Stimulated activated CD4-positive, alpha-beta T cell treated with anti-CD3 and anti-CD28 coated beads, Interleukin-1b, Interleukin-23, amount 100 ng/mL, for 1 hour (primary cell): ENCODE results near the gene ZNF772.
"Not testable (repeated sequence)": the region's sequence is repeated elsewhere in the genome, so short reads cannot be mapped to it uniquely, and the experiment has no call there.

Source experiments
- DNase-seq, 2 donors: peaks; one replicate each; pipeline ENCODE4 v3.0.0-alpha.2; 2020; ENCODE audit warnings: low read depth in 2 of 2

Gene ZNF772

DNA sequence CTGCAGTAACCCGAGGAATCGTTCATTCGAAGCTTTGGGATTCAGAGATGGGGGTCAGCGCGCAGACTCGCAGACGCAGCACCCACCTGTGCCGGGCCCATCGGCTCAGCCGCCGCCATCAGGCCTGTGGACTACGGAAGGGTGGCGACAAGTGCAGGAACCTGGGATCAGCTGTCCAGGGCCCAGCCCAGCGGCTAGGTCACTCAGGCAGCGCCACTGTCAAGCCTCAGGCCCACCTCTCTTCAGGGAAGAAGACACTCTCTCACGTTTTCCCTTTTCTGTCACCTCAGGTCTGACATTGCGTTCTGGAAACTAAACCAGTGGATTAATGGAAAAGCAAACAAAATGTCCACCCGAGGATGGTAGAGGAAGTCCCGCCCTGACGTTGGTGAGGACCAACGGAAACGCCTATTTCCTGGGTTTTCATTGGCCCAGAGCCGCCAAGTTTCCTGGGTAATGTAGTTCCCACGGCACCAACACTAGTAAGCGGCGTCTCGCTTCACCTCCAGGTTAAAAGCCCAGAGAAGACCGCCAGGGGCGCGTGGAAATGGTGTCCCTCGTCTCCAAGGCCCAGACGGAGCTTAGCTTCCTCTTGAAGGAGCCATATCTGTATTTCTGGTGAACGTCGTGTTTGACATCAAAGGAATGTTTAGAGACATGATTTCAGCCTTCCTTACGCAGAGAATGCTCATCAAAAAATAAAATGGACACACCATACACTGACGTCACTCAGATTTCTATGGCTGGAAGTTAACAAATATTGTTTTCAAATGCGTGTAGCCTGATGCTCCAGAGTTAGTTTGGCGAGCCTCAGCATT lies at the start of gene ZNF772:
TSS of gene ZNF772 (minus strand) at position 376 of the 818 bp plus-strand sequence. CDS start at position 119, 257 bp downstream.
- peak; percentile 61 to 73 for DNase-seq

DNA sequence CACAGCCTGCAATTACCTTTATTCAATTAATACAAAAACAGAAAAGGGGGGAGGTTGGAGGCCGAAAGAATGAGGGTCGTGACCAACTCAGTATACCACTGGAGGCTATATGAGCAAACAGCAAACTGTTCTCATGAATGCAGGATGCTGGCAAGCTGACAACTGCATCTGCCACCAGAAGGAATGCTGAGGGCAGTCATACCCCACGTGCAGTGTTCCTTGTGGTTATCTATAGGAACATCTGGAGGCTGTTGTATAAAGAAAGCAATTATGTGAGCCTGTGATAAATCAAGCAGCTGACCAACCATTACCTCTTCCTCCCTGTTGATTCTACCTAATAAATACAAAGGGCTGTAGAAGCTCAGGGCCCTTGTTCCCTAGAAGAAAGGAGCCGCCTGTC lies 40.7 kb upstream of the ZNF772 start:
- not testable (repeated sequence) for DNase-seq

DNA sequence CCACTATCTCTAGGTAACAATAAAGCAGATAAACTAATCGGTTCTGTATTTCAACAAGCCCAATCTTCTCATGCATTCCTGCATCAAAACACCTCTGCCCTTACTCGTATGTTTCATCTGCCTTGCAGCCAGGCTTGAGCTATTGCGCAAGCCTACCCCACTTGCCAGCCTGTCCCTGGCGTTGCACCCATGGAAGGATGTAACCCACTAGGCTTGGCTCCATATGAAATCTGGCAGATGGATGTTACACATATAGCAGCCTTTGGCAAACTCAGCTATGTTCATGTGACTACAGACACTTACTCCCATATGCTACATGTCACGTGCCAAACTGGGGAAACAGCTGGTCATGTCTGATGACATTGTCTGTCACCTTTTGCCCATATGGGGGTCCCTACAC lies 37.9 kb upstream of the ZNF772 start:
- no peak for DNase-seq

DNA sequence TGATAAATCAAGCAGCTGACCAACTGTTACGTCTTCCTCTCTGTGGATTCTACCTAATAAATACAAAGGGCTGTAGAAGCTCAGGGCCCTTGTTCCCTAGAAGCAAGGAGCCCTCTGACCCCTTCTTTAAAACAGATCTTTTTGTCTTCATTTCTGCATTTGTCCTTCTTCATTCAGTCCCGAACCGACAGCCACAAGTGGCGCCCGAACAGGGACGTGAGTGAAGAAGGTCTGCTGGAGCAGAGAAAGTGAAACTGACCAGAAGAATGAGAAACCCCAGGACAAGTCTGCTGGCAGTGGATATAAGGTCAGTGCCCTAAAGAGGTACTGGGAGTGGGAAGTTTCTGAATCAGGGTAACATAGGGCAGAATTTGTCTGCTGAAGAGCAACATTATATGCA lies 35.5 kb upstream of the ZNF772 start:
- DNase-seq = no peak

DNA sequence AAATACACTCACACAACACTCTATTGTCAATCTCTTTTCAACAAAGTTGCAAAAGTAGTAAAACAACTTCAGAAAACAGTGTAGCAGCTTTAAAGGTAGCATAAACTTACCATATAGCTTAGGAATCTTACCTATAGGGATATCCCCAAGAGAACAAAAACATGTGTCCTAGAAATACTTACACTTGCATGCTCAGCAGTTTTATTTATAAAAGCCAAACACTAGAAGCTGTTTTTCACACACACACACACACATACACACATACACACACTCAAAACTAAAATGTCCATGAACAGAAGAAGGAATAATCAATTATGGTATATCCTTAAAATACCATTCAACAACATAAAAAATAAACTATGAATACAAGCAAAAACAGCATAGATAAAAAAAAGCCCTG lies 34.1 kb upstream of the ZNF772 start:
- DNase-seq = no peak

- DNase-seq = no peak
Measured at GRCh38 chr19:57506163-57506562, 28.8 kb upstream of the ZNF772 start.

DNA sequence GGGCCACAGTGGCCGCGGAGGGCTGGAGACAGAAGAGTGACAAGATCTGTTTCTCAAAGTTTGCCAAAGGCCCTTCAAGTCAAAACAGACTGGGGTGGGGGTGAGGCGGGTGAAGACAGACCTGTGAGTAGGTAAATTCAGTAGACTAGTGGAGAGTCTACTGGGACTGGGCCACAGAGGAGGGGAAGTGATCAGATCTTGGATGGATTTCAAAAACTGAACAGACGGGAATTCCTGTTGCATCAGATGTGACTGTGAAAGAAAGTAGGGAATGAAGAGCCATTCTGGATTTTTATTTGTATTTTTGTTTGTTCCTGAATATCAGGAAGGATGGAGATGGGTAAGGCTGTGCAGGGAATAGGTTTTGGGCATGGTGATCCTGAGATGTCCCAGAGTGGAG lies 23.0 kb upstream of the ZNF772 start:
- not testable (repeated sequence) for DNase-seq

DNA sequence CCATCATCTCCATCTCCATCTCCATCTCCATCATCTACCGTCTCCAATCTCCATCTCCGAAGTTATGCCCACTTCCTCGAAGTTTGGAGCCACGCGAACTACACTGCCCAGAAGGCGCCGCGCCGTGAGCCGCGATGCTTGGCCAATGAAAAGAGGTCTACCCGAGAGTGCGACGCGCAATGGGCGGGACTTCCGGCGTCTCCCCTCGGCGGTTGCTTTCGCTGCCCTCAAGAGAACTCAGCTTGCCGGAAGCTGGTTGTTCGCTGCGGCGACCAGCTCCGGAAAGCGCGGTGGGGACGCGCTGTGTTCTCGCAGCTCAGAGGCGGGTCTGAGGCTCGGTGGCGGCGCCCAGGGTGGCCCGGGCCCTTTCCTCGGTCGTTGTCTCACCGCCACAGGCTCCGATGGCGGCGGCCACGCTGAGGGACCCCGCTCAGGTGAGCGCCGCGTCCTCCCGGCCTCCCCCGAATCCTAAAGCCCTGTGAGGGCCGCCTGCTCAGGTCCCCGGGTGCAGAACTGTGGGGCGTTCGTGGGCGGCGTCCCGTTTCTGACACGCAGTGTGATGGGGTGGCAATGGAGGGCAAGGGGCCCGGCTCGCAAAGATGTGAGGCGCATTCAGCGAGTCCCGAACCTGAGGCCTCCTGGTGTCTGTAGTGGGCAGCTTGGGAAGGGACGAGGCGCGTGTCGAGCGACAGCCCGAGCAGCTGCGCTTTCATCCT lies 22.5 kb upstream of the ZNF772 start, which contains the start of gene ZNF773:
TSS of gene ZNF773 (plus strand) at position 259 of the 716 bp plus-strand sequence. CDS start at position 402, 143 bp downstream.
- peak; percentile 86 to 88 for DNase-seq

- not testable (repeated sequence) for DNase-seq
Measured at GRCh38 chr19:57499332-57499679, 21.9 kb upstream of the ZNF772 start.

DNA sequence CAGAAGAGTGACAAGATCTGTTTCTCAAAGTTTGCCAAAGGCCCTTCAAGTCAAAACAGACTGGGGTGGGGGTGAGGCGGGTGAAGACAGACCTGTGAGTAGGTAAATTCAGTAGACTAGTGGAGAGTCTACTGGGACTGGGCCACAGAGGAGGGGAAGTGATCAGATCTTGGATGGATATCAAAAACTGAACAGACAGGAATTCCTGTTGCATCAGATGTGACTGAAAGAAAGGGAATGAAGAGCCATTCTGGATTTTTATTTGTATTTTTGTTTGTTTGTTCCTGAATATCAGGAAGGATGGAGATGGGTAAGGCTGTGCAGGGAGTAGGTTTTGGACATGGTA lies 10.9 kb upstream of the ZNF772 start:
- DNase-seq = not testable (repeated sequence)

DNA sequence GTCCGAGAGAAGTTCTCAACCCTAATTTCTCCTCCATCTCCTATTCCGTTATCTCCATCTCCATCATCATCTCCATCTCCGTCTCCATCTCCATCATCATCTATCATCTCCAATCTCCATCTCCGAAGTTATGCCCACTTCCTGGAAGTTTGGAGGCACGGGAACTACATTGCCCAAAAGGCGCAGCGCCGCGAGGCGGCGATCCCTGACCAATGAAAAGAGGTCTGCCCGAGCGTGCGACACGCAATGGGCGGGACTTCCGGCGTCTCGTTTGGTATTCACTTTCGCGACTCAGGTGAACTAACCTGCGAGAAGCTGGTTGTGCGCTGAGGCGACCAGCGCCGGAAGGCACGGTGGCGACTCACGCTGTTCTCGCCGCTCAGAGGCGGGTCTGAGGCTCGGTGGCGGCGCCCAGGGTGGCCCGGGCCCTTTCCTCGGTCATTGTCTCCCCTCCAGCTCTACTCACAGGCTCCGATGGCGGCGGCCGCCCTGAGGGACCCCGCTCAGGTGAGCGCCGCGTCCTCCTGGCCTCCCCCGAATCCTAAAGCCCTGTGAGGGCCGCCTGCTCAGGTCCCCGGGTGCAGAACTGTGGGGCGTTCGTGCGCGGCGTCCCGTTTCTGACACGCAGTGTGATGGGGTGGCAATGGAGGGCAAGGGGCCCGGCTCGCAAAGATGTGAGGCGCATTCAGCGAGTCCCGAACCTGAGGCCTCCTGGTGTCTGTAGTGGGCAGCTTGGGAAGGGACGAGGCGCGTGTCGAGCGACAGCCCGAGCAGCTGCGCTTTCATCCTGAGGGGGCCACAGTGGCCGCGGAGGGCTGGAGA lies 10.3 kb upstream of the ZNF772 start, which contains the start of gene ZNF419:
TSS of gene ZNF419 (plus strand) at position 274 of the 822 bp plus-strand sequence. CDS start at position 475, 201 bp downstream.
- peak; percentile 84 to 87 for DNase-seq

GRCh38 chr19:57473646-57474045 lies 3.7 kb downstream of the ZNF772 start:
- no peak for DNase-seq

DNA sequence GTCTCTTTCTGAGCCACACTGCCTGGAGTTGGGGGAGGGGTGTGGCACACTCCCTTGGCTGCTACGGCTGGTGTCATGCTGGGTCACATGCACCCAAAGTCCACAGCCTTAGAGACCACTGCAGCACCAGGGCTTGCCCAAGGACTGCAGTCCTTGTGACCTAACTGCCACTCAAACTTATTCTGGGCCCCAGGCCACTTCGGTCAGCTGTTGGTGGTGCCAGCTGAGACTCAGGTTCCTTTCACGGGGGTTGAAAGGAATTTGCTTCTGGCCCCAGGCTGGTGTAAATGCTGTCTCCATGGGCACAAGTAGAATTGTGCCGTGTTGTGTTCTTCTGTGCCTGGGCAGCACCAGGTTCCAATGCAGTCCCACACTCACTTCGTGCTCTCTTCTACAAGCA lies 10.9 kb downstream of the ZNF772 start:
- DNase-seq = no peak

DNA sequence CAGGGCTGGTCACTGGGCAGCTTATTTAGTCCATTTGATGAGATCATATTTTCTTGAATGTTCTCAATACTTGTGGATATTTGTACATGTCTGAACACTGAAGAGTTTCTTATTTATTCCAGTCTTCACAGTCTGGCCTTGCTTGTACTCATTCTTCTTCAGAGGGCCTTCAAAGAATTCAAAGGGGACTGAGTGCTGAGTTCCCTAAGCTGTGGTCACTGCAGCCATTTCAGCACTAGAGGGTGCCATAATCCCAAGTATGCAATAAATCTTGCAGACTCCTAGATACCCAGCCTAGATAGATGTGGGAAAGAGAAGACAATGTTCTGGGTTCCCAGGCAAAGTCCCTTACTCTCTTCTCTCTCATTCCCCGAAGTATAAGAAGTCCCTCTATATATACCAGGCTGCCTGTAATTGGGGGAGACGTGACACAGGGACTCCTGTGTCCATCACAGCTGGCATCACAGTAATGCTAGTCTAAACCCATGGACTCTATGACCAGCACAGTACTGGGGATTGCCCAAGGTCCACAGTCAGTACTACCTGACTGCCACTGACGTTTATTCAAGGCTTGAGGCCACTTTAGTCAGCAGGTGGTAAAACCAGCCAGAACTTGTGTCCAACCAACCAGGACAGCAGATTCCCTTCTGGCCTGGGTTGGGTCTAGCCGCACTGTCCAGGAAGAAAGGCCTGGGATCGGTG lies 11.5 kb downstream of the ZNF772 start:
- DNase-seq = no peak

DNA sequence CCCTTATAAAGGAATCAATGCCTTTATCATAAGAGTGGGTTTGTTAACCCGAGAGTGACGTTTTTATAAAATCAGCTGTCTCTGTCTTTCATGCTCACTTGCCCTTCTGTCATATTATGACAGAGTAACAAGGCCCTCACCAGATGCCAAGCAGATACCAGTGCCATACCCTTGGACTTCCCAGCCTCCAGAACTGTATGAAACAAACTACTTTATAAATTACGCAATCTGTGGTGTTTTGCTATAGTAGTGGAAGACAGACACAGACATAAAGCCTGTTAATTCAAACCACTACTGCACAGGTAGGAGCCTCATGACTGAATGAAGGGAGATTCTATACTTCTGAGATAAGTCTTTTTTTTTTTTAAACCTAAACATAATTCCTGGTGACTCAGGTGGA lies 25.1 kb downstream of the ZNF772 start:
- no peak for DNase-seq

DNA sequence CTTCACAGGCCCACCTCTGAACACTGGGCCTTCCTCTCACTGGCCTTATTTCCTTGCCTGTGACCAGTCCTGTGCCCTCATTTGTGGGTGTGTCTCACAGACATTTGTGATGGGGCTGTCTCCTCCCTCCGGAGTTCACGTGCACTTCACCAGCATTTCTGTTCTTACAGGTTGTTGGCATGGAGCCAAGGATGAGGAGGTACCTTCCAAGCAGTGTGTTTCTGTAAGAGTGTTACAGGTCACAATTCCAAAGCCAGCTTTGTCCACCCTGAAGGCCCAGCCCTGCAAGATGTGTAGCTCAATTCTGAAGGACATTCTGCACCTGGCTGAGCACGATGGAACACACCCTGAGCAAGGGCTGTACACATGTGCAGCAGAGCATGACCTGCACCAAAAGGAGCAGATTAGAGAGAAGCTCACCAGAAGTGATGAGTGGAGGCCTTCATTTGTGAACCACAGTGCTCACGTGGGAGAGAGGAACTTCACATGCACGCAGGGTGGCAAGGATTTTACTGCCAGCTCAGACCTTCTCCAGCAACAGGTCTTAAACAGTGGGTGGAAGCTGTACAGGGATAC lies 34.2 kb downstream of the ZNF772 start:
- no peak for DNase-seq

DNA sequence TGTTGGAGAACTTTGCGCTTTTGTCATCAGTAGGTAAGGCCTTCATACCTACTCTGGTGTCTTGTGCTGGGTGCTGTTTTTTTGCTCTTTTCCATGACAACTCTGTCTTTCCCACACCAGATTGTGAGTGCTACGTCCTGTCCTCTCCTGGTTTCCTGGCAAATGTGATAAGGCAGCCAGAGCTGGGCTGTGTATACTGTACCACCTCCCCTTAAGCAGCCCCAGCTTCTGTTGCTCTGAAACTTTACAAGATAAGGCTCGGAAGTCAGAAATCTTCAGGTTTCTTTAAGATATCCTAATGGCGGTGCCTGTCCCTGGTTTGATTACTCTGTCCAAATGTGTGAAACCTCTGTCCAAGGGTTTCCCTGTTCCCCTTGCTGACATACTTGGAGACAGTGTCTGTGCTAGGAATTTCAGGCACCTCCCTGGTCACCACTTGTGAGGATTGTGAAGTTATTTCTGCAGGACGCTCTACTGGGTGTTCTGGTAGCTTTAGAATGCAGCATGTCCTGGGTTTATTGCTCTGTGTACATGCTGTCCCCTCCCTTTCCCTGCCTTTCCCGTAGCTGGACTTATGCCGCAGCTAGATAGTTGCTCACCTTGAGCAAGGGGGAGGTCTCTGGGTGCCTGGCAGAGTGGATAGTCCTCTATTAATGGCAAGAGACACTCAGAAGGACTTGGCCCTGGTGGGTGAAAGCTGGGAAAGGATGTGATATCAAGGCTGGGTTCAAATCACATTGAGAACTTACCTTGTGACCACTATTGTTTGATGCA lies 35.2 kb downstream of the ZNF772 start:
- DNase-seq = no peak

GRCh38 chr19:57438925-57439324 lies 38.4 kb downstream of the ZNF772 start:
- DNase-seq = no peak

GRCh38 chr19:57437931-57438330 lies 39.4 kb downstream of the ZNF772 start:
- DNase-seq = no peak

- no peak for DNase-seq
Measured at GRCh38 chr19:57436417-57436816, 40.9 kb downstream of the ZNF772 start.
